Measurements from ENCODE around the gene SART3. TPM values are rescaled to one million over a fixed set of nuclear protein-coding genes. Genes with fewer than 3 reads are reported as not detected.
"Not testable (repeated sequence)": the region's sequence is repeated elsewhere in the genome, so short reads cannot be mapped to it uniquely, and the experiment has no call there.

The SART3 gene
- polyA plus RNA-seq, 12 donors: 20.0 to 41.8 (median 34.3) TPM; not detected in 1

DNA sequence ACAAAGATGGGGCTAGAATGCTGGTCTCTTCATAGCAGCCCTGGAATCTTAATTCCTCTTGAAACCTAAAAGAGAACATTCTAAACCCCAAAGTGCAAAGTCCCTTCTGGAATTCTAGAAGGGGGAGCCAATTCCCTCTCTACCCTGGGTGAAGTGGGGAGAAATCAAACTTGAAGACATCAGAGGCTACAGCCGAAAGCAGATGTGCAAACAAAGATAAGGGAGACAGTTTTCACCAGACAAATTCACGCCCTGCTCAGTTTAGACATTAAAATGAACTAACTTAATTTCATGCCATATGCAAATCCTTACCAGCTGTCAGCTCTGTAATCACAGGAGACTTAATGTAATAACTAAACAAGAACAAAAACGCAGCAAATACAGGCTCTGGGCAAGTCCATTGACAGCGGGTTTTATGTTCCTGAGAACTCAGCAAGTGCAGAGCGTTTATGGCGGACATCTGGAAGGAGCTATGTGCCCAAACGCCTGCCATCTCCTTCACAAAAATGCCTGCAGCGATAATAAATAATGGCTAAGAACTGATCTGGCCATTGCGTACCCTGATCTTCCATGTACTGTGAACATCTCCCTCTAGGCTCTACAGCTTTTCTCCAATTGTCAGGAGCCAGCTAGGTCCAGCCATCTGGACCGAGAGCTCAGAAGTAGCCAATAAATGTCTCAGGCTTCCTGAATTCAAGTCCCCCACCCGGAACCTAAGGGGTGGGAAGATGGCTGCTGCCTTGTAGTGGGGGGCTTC lies 65.0 kb downstream of the SART3 start:
- DNase-seq: no peak

DNA sequence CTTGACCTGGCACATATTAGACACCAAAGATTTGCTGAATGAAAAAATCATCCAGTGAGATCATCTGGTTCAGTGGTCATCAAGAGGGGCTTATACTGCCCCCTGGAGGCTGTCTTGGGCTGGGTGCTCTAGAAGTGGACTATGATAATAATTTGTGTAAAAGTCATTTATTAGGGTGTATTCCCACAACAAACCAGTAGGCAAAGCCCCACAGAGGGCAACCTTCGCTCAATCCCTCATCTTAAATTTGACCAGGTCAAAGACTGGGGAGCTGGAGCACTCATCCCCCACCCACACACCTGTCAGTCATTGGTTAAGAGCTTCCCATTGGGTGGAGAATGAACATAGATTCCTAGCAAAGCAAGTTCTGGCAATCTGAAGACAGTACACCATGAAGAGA lies 65.9 kb downstream of the SART3 start:
- DNase-seq: no peak

DNA sequence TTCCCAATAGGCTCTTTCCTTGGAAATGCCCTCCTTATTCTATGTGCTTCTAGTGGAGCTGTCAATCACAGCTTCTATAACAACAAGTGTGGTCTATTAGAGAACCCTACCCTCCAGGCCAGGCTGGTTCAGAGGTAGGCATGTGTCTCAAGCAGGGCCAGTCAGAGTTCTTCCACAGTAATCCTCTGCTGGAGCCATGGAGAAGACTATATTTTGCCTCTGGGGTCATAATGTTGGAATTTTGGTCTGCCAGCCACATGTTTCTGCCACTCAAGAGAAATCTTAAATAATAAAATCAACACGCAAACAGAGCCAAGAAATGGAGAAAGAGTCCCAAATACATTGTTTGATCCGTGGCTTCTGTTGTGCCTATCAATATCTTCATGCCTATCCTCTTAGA lies 69.7 kb downstream of the SART3 start:
- no peak for DNase-seq

DNA sequence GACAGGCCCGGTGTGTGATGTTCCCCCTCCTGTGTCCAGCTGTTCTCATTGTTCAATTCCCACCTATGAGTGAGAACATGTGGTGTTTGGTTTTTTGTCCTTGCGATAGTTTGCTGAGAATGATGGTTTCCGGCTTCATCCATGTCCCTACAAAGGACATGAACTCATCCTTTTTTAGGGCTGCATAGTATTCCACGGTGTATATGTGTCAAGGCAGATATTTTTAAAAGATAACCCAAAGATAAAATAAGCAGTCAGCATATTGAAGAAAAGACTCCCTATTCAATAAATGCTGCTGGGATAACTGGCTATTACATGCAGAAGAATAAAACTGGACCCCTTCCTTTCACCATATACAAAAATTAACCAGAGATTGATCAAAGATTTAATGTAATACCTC lies 73.9 kb downstream of the SART3 start:
- not testable (repeated sequence) for DNase-seq

DNA sequence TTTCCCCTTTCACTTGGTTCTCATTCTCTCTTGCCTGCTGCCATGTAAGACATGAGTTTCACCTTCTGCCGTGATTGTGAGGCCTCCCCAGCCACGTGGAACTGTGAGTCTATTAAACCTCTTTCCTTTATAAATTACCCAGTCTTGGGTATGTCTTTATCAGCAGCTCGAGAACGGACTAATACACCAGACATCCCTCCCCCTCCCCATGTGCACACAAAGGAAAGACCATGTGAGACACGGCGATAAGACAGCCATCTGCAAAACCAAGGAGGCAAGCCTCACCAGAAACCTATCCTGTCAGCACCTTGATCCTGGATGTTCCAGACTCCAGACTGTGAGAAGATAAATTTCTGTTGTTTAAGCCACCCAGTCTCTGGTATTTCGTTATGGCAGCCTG lies 75.6 kb downstream of the SART3 start:
- not testable (repeated sequence) for DNase-seq

DNA sequence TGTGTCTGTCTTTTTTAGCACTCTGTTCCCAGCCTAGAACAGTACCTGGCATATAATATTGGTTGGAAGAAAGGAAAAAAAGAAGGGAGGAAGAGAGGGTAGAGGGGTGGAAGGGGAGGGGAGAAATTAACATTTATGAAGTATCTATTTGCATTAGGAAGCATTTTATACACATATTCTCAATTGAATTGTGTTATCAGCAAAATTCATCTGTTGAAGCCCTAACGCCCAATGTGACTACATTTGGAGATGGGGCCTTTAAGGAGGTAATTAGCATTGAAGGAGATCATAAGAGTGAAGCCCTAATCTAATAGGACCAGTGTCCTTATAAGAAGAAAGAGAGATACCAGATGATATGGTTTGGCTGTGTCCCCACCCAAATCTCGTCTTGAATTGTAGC lies 76.1 kb downstream of the SART3 start:
- DNase-seq: no peak

DNA sequence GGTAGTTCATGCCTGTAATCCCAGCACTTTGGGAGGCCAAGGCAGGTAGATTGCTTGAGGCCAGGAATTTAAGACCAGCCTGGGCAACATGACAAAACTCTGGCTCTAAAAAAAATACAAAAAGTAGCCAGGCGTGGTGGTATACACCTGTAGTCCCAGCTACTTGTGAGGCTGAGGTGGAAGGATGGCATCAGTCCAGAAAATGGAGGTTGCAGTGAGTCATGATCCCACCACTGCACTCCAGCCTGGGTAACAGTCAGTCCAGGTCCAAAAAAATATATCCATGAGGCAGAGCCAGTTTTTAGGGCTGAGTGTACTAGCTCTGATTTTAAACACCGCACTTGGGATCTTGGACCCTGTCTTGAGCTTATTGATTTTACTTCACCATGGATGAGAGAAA lies 76.5 kb downstream of the SART3 start:
- no peak for DNase-seq

DNA sequence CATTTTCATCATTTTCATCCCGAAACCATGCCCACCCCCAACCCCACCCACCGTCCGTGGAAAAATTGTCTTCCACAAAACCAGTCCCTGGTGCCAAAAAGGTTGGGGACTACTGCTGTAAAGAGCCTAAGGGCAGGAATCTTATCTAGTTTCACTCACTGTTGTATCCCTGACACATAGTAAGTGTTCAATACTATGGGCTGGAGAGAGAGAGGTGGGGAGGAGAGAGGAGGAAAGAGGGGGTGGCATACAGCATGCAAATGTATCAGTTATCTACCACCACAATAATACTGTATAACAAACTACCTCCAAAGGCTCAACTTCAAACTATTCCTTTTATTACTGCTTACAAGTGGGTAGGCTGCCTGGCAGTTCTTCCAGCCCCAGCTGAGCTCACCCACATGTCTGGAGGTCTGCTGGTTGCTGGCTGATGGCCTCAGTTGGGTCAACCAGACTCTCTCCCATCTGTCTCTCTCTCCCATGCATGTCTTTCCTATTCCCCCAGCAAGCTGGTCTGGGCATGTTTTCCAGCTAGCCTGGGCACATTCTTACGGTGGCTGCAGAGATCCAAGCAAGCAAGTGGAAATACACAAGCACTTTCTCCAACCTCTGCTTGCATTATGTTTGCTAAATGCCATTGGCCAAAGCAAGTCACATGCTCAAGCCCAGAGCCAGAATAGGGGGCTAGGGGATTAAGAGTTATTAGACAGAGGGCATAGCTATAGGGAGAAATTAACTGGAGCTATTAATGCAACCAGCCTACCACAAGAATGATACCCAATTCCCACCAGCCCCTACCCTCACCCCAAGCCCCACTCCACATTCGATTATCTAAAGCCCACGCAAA lies 77.5 kb downstream of the SART3 start:
- DNase-seq: no peak

DNA sequence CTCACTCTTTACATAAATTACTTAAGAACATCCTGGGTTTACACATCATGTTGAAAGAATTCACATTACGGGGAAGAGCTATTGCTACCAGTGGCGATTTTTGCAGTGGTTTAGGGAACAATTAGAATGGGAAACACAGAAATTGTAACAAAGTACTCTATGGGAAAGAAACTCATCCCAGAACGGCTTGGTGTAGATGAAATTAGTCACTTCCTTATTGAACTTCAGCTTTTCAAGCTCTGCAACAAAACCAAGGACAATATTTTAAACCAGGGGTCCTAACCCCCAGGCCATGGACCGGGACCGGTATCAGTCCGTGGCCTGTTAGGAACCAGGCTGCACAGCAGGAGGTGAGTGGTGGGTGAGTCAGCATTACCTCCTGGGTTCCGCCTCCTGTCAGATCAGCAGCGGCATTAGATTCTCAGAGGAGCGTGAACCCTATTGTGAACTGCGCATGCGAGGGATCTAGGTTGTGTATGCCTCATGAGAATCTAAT lies 78.2 kb downstream of the SART3 start:
- no peak for DNase-seq

DNA sequence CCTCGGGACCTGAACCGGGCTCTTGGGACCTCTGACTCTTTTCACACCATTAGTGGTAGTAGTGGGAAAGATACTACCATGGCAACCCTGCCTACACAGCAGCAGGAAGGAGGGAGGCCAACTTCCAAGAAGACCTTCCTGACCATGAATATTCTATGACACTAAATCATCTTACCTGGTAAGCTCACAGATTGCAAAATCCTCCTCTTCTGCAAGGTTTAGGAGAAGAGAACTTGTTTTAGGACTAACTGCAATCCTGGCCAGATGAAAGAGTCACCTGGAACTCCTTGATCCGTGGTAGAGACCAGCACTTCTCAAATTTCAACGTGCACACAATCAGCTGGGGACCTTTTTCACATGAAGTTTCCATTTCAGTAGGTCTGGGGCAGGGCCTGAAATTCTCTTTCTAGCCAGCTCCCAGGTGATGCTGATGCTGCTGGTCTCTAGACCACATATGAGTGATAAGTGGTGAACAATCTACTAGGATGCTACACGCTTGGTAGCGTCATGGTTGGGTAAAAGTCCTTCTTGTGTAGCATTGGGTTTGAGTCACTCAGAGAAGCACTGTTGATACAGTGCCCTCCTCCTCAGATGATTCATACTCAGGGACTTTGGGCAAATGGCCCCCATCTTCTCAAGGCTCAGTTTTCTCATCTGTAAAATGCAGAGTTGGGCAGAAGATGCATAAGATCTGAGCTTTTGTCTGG lies 81.5 kb downstream of the SART3 start:
- DNase-seq: no peak

DNA sequence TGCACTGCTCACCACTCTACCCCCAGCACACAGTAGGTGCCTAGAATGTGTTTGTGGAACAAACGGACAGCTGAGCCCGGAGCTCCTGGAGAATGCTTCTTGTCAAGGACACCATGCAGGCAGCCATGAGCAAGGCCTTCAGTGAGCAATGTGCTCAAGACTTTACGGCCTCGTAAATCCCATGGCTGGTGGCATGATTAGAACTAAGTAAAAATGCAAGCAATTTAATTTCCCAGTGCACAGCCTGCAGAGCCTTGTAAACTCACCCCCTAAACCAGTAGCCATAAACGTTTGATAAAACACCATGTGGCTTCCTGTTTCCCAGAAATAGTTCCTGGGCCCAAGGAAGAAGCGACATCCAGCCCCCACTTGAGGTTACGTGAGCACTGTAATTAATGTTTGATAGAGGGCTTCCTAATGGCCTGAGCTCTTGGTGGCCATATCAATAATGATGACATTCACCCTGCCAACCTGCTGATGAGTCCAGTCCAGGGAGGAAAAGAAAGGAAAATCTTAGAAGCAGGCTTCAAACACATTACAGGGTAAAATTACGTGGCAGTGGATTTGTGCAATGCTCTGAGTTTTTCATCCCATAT lies 82.3 kb downstream of the SART3 start:
- DNase-seq: no peak

DNA sequence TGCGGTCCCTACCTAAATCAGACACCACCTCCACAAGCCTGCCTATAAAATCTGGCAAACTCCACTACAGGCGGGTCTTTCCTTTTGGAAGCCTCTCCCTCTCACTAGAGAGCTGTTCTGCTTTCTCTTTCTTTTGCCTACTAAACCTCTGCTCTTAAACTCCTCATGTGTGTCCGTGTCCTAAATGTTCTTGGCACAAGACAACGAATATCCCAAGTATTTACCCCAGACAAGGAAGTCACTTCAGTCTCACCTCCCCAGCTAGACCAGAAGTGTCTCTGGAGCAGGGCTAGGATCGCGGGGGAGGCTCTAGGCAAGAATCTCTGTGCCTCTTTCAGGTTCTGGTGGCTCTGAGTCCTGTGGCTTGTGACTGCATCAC lies 83.1 kb downstream of the SART3 start:
- no peak for DNase-seq

DNA sequence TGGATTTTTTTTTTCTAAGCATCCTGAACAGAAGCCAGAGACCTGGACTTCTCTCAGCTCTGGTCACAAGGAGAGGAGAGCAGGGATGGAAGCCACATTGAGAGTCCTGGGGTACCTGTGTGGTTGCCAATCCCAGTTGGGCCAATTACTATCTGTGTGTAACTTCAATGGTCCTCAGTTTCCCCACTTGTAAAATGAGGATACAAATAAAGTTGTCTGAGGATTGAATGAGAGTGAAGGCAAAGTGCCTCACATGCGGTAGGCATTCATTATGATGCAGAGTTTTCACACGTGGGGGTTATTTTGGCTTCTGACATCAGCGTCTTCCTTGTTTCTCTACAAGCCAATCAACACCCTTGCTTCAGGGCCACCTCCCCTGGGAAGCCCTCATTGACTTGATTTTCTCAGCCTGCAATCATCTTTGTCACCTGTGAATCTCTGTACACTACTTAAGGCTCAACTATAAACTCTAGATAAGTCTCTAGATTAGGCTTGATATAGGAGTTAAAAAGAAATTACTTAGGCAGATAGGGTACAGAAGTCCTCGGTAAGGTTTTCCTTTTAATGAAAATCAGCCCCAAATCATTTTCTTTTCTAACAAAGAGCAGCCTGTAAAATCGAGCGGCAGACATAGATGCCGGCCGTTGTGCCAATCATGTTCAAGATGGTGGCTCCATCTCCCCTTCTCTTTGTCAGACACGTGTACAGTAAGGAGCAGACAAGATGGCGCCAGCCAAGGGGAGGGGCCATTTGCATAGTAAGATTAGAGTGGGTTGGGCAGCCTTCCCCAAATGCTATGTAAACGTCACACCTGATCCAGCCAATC lies 83.7 kb downstream of the SART3 start:
- no peak for DNase-seq

DNA sequence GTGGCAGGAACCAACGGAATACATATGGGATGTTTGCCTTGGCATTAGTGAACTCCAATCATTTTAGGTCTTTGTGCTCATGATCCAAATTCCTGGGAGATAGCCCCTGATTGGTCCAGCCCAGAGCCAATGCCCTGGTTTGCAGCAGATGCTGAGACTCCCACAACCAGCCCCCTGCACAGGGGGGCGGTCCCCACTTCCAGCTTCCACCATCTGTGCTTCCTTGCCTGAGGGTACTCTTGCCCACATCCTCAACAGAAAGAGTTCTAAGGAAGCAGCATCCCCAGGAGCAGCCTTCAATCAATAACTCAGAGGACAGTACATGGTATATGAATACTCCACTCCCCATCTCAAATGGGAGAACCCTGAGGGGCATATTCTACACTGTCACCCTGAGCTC lies 85.6 kb downstream of the SART3 start:
- DNase-seq: no peak

DNA sequence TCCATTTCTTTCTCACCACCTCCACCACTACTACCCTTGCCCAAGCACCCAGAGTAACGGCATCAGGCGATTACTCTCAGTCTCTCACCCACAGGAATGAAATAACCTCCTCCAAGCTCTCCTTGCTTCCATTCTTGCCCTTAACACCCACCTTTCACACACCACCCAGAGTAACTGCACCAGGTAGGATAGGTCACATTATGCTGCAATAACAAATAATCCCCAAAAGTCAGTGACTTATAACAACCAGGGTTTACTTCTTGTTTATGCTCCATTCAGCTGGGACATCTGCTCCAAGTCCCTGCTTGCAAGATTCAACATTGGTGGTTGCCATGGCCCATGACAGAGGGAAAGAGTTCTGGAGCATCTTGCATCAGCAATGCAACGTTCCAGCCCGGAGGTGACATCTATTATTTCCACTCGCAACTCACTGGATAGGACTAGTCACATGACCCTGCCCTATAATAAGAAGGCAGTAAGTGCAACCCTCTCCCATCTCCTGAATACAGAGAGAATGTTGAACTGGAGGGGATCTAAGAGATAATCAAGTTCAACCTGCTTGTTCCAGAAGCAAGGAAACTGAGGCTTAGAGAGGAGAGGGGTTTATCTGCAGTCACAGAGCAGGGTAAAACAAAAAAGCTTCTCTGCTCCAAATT lies 87.4 kb downstream of the SART3 start:
- DNase-seq: no peak

Other genes with a start within 250 kb of the SART3 start
- 10 to 100 TPM in 1 of 12 donors, 1 to 10 TPM in 10, not detected in 1; 2.2 to 10.3 (median 4.3) TPM for gene CMKLR1, start 221.9 kb downstream of the SART3 start, polyA plus RNA-seq (ENCODE audit: insufficient read length in 12 of 12)
- gene FICD, start 45.9 kb downstream of the SART3 start, polyA plus RNA-seq (ENCODE audit: insufficient read length in 12 of 12): 1 to 10 TPM in 10 of 12 donors, not detected in 2; 1.4 to 3.4 (median 2.4) TPM
- gene ISCU, start 1.4 kb upstream of the SART3 start, polyA plus RNA-seq (ENCODE audit: insufficient read length in 12 of 12): 100 to 1,000 TPM in 2 of 12 donors, 10 to 100 TPM in 9, not detected in 1; 86.1 to 105 (median 96.3) TPM
- gene TMEM119, start 36.9 kb upstream of the SART3 start, polyA plus RNA-seq (ENCODE audit: insufficient read length in 12 of 12): 10 to 100 TPM in 11 of 12 donors, not detected in 1; 24.3 to 76.7 (median 34.3) TPM
- 10 to 100 TPM in 1 of 12 donors, 1 to 10 TPM in 10, not detected in 1; 3.0 to 11.3 (median 4.4) TPM for gene SELPLG, start 72.7 kb upstream of the SART3 start, polyA plus RNA-seq (ENCODE audit: insufficient read length in 12 of 12)
- gene CORO1C, start 170.3 kb upstream of the SART3 start, polyA plus RNA-seq (ENCODE audit: insufficient read length in 12 of 12): 100 to 1,000 TPM in 1 of 12 donors, 10 to 100 TPM in 10, not detected in 1; 62.7 to 117 (median 90.9) TPM